Psoas muscle (tissue), 8 donors: ENCODE results near the gene TRIP4. TPM values are rescaled to one million over a fixed set of nuclear protein-coding genes. Genes with fewer than 3 reads are reported as not detected.

Source experiments
- ATAC-seq, 4 donors: fragments of 200-7000 bp; cut with Tn5 transposase; one replicate each; pipeline ENCODE4 v1.9.1; 2020; ENCODE audit warnings: moderate library complexity in 3 of 4, mild to moderate bottlenecking in 2 of 4
- DNase-seq, 2 donors: peaks; one replicate each; pipeline ENCODE4 v3.0.0-alpha.2; 2020
- H3K27ac ChIP-seq: fragments of 200-600 bp; one replicate; pipeline ENCODE4 v1.8.0; 2022
- H3K27me3 ChIP-seq, 3 donors: fragments of 200-600 bp in 1 of 3; one replicate each; pipeline versions ENCODE4 v1.6.1 to v1.8.0; 2013 to 2022; ENCODE audit warnings: low read length in 2 of 3, mild to moderate bottlenecking in 2 of 3, moderate library complexity in 1 of 3; ENCODE audit not compliant: insufficient read depth in 3 of 3
- H3K36me3 ChIP-seq, 2 donors: fragments of 200-600 bp in 1 of 2; one replicate each; pipeline versions ENCODE4 v1.6.1 to v1.8.0; 2013 to 2022; ENCODE audit warnings: low read depth in 1 of 2, mild to moderate bottlenecking in 1 of 2, moderate library complexity in 1 of 2; ENCODE audit not compliant: insufficient read depth in 1 of 2
- H3K4me1 ChIP-seq: fragments of 200-600 bp; one replicate; pipeline ENCODE4 v1.8.0; 2022
- H3K4me3 ChIP-seq: fragments of 200-600 bp; one replicate; pipeline ENCODE4 v1.8.0; 2022; ENCODE audit warnings: mild to moderate bottlenecking
- H3K9me3 ChIP-seq: fragments of 200-600 bp; one replicate; pipeline ENCODE4 v1.8.0; 2022
- WGBS, 3 donors: extraction: QIAGEN DNeasy Blood & Tissue Kit; methylation state at CpG; one replicate each; pipeline versions ENCODE4 v1.1.6 to v1.1.7; 2013; 5-methylcytosine and 5-hydroxymethylcytosine counted together
- intact Hi-C, 2 donors: fragments of 100-400 bp; cut with DNase I; formaldehyde crosslinking; loops; one replicate each; pipeline versions ENCODE4 v1.11.0 to v1.14.2; 2022
- polyA plus RNA-seq, 3 donors: library from polyadenylated mRNA; stranded (reverse); fragments of 200-250 nt; gene quantifications; one replicate each; pipeline ENCODE4 v1.2.3, GENCODE V29; 2013
- total RNA-seq, 4 donors: library from RNA; stranded (reverse); fragmentation: NEBNext Ultra II Directional in 2 of 4; extraction: Animal tissue kit (Norgen Biotek cat#: 25700) in 2 of 4; gene quantifications; one replicate each; pipeline versions ENCODE4 v1.2.1 to v1.2.4, GENCODE V29; 2021 to 2023
- TF ChIP-seq, protein P1 (sequence below): fragments of 200-600 bp; IDR thresholded peaks from one replicate; pipeline ENCODE4 v1.8.0; 2022; ENCODE audit warnings: antibody characterized with exemption
- donor health status: healthy with polysubstance abuse.
- donor health status: DM: no; HTN: no; CAD: no; lungs with moderate emphysema.
- donor health status: Bipolar disorder and iron deficiency.
- donor health status: healthy.
- donor health status: DM: yes; HTN: yes; CAD: no.
- donor health status: DM: no; HTN: no; CAD: no.
- donor health status: DM: no; HTN: no; CAD: no.
- donor health status: DM: yes; HTN: yes; CAD: no.

Gene TRIP4
- total and polyA plus RNA-seq, 7 donors, result 6.3 to 16.6 (median 10.4) TPM

GRCh38 chr15:64460724-64461720 is 73.4 kb downstream of the TRIP4 start:
- ATAC-seq (peak; percentile 25 to 53 (median 30)), DNase-seq (peak in 1 of 2 donors; percentile 34)
- H3K27me3 ChIP-seq, result no peaks in the 10 kb centered on the region
- intact Hi-C loops, result no loop called here
- peak overlapping the region; percentile 79 for H3K27ac ChIP-seq
- TF ChIP-seq, protein P1, sequence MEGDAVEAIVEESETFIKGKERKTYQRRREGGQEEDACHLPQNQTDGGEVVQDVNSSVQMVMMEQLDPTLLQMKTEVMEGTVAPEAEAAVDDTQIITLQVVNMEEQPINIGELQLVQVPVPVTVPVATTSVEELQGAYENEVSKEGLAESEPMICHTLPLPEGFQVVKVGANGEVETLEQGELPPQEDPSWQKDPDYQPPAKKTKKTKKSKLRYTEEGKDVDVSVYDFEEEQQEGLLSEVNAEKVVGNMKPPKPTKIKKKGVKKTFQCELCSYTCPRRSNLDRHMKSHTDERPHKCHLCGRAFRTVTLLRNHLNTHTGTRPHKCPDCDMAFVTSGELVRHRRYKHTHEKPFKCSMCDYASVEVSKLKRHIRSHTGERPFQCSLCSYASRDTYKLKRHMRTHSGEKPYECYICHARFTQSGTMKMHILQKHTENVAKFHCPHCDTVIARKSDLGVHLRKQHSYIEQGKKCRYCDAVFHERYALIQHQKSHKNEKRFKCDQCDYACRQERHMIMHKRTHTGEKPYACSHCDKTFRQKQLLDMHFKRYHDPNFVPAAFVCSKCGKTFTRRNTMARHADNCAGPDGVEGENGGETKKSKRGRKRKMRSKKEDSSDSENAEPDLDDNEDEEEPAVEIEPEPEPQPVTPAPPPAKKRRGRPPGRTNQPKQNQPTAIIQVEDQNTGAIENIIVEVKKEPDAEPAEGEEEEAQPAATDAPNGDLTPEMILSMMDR, result no peak
- H3K4me1 ChIP-seq, result peaks cover 55% of the 10 kb centered on the region
- WGBS, 3 donors, result 1 to 2% (median 2%) methylated on average over 26 to 56 of the region's 56 CpGs
- no peaks in the 10 kb centered on the region for H3K9me3 ChIP-seq
- peaks cover 0 to 1% of the 10 kb centered on the region in 2 donors for H3K36me3 ChIP-seq
- peak overlapping the region; percentile 70 for H3K4me3 ChIP-seq

GRCh38 chr15:64461721-64462162 is 74.1 kb downstream of the TRIP4 start:
- DNase-seq, result no peak
- WGBS, 3 donors, result 20 to 25% (median 22%) methylated on average over 5 of the region's 5 CpGs
- Histone ChIP-seq H3K27ac (peak overlapping the region; percentile 79), H3K9me3 (no peaks in the 10 kb centered on the region), H3K27me3 (no peaks in the 10 kb centered on the region), H3K36me3 (no peaks in the 10 kb centered on the region), H3K4me3 (peak overlapping the region; percentile 70), H3K4me1 (peaks cover 55% of the 10 kb centered on the region)
- intact Hi-C loops, result no loop called here
- TF ChIP-seq, protein P1, result no peak
- ATAC-seq, result no peak

GRCh38 chr15:64462492-64462891 is 74.9 kb downstream of the TRIP4 start:
- intact Hi-C loops, result no loop called here
- no peaks in the 10 kb centered on the region for H3K9me3 ChIP-seq
- no peaks in the 10 kb centered on the region for H3K36me3 ChIP-seq
- no peak overlapping the region for H3K27ac ChIP-seq
- ATAC-seq (no peak), DNase-seq (no peak)
- H3K4me1 ChIP-seq, result peaks cover 55% of the 10 kb centered on the region
- no peak overlapping the region for H3K4me3 ChIP-seq
- H3K27me3 ChIP-seq, result no peaks in the 10 kb centered on the region
- TF ChIP-seq, protein P1, result no peak

GRCh38 chr15:64464276-64465005 is 76.8 kb downstream of the TRIP4 start:
- peak in 1 of 4 donors; percentile 30 for ATAC-seq
- peak overlapping the region; percentile 53 for H3K27ac ChIP-seq
- no peak for DNase-seq
- H3K4me1 ChIP-seq, result peaks cover 50% of the 10 kb centered on the region
- intact Hi-C loops, result loop anchor here in 1 of 2 donors (2.0 kb wide), 1 partner anchor 38 kb away; no protein-coding TSS in a partner anchor
- H3K36me3 ChIP-seq, result no peaks in the 10 kb centered on the region
- H3K9me3 ChIP-seq, result no peaks in the 10 kb centered on the region
- H3K27me3 ChIP-seq, result no peaks in the 10 kb centered on the region
- WGBS, 3 donors, result 35 to 47% (median 43%) methylated on average over 3 of the region's 3 CpGs
- no peak overlapping the region for H3K4me3 ChIP-seq
- TF ChIP-seq, protein P1, result no peak
